ENCODE data around the gene LSP1. TPM values are rescaled to one million over a fixed set of nuclear protein-coding genes. Genes with fewer than 3 reads are reported as not detected.

Gene LSP1
- total and polyA plus RNA-seq, 2 of the 8 experiments (the other 6 are each of a cell fraction or from before 2014, with no cell fraction given): 0.03 TPM; not detected in 1

- no peak for TF ChIP-seq GTF2F1 (IDR thresholded peaks at IDR 0.05; ENCODE audit: borderline replicate concordance, low read depth, low read length)
- TF ChIP-seq RAD21 (IDR thresholded peaks at IDR 0.05 in 1 of 2, conservative IDR thresholded peaks at IDR 0.05 in 1 of 2; ENCODE audit: low read depth in 2 of 2, low read length in 2 of 2): no peak
- TF ChIP-seq SAP30 (IDR thresholded peaks at IDR 0.05; ENCODE audit: insufficient read depth, insufficient replicate concordance, low read length): no peak
- TF ChIP-seq CHD2 (IDR thresholded peaks at IDR 0.05; ENCODE audit: low read length): no peak
Measured at GRCh38 chr11:1932681-1933080, 79.8 kb downstream of the LSP1 start (continued).

All from H1 (cell line).